ENCODE measurements around the gene LRP1-AS. TPM values are rescaled to one million over a fixed set of nuclear protein-coding genes. Genes with fewer than 3 reads are reported as not detected.

LRP1-AS gene
- total RNA-seq, 2 experiments from 2014 or later: not detected

Small RNAs within 50 kb of the gene (microRNA-seq; reads per million reads assigned to microRNA genes)
- not detected for gene MIR1228 (ENCODE audit: borderline microRNAs expressed, borderline replicate concordance)

Other genes with a start within 250 kb of the LRP1-AS start
- gene SDR9C7, start 213.2 kb downstream of the LRP1-AS start, total RNA-seq: not detected
- gene RDH16, start 190.0 kb downstream of the LRP1-AS start, total RNA-seq: under 1 TPM; 0.31 to 0.35 TPM
- gene ZBTB39, start 141.1 kb downstream of the LRP1-AS start, total RNA-seq: 1 to 10 TPM; 8.8 to 9.5 TPM
- under 1 TPM in 1 of 2 experiments, not detected in 1; 0.25 TPM for gene TAC3, start 131.1 kb downstream of the LRP1-AS start, total RNA-seq
- gene MYO1A, start 97.5 kb downstream of the LRP1-AS start, total RNA-seq: 1 to 10 TPM; 1.4 to 2.9 TPM
- gene NEMP1, start 68.8 kb downstream of the LRP1-AS start, total RNA-seq: 10 to 100 TPM; 50.2 to 54.3 TPM
- 1 to 10 TPM; 5.5 to 6.8 TPM for gene NAB2, start 58.5 kb downstream of the LRP1-AS start, total RNA-seq
- 100 to 1,000 TPM; 239 to 242 TPM for gene STAT6, start 36.3 kb downstream of the LRP1-AS start, total RNA-seq
- gene LRP1, start 19.1 kb downstream of the LRP1-AS start, total RNA-seq: under 1 TPM; 0.94 TPM
- gene NXPH4, start 69.2 kb upstream of the LRP1-AS start, total RNA-seq: under 1 TPM; 0.29 to 0.32 TPM
- gene SHMT2, start 82.1 kb upstream of the LRP1-AS start, total RNA-seq: 100 to 1,000 TPM; 137 to 141 TPM
- gene STAC3, start 103.6 kb upstream of the LRP1-AS start, total RNA-seq: 1 to 10 TPM; 5.1 to 5.2 TPM